HCEC 1CT (cell line): ENCODE measurements around the gene SCD.
"Not testable (repeated sequence)": the region's sequence is repeated elsewhere in the genome, so short reads cannot be mapped to it uniquely, and the experiment has no call there.

Experiments used
- DNase-seq: peaks from one replicate; pipeline ENCODE4 v3.0.0-alpha.2; 2017

Gene SCD

GRCh38 chr10:100346765-100347567 is at the start of gene SCD:
TSS of gene SCD (plus strand) at chr10:100347233. CDS start at chr10:100347505, 272 bp downstream.
- peak; percentile 98 for DNase-seq

GRCh38 chr10:100297242-100297641 is 49.8 kb upstream of the SCD start:
- DNase-seq, result no peak

DNA sequence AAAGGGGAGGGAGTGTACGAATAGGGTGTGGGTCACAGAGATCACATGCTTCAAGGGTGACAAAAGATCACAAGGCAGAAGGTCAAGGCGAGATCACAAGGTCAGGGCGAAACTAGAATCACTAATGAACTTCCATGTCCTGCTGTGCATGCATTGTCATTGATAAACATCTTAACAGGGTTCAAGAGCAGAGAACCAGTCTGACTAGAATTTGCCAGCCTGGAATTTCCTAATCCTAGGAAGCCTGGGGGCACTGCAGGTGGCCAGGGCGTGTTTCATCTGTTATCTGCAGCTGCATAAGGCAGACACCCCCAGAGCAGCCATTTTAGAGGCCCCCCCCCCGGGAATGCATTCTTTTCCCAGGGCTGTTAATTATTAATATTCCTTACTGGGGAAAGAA is 45.9 kb upstream of the SCD start:
- DNase-seq, result not testable (repeated sequence)

GRCh38 chr10:100303724-100304319 is 43.2 kb upstream of the SCD start:
- peak; percentile 49 for DNase-seq

DNA sequence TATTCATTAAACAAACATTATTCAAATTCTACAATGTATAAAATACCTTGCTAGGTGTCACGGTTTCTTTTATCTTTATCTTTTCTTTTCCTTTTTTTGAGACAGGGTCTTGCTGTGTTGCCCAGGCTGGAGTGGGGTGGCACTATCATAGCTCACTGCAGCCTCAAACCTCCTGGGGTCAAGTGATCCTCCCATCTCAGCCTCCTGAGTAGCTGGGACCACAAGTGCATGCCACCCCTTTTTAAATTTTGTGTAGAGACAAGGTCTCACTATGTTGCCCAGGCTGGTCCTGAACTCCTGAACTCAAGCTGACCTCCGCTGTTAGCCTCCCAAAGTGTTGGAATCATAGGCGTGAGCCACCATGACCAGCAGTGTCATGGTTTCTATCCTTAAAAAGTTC is 42.6 kb upstream of the SCD start:
- DNase-seq, result no peak

DNA sequence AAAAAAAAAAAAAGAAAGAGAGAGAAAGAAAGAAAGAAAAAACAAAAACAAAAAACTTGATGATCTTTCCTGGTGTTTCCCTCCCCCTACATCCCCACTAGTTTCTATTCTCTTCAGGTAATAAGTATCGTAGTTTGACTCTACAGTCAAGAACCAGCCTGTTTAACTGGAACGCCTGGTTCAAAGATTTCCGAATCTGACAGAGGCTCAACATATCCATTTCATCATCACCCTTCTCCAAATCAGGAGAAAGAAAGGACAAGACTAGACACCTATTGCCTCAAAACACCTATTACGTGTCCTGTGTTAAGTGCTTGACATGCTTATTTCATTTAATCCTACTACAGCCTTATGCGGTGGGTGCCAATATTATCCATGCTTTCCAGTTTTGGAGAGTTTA is 40.2 kb upstream of the SCD start:
- no peak for DNase-seq

DNA sequence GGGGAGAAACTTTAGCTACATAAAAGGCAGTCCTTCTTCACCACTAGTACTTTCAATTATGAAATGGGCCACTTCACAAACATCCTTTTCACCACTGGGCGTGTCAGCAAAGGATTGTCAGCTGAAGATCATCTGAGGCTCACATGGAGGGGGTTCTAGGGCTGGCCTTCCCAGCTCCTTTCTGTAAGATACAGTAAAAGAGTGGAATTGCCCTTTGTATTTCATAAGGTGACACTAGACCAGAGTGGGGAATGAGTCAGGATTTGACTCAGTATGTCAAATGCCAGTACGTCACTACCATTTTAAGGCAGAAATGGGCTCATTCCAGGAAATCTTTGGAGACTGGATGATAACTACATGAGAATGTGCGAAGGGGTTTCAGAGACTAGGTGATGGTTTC is 39.3 kb upstream of the SCD start:
- peak; percentile 77 for DNase-seq

DNA sequence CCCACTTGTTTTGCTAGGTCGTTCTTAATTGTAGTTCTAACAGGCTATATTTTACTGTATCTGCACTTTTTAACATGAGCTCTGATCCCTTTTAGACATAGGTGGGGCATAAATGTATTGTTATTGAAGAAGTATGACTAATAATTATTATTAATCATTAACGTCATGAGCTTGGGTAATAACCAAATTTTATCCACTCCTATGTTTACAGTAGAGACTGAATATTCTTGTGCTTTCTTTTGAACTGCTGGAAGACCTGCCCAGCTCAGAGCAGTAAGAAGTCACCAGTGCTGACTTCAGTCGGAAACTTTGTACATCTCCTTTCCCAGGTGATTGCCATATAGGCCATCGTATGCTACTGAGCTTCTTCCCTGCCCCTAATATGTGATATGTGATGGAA is 35.7 kb upstream of the SCD start:
- no peak for DNase-seq

- DNase-seq, result no peak
Measured at GRCh38 chr10:100315615-100316014, 31.4 kb upstream of the SCD start.

- DNase-seq, result no peak
Measured at GRCh38 chr10:100318207-100318606, 28.8 kb upstream of the SCD start.

GRCh38 chr10:100319707-100320402 is 27.2 kb upstream of the SCD start:
- no peak for DNase-seq

GRCh38 chr10:100325158-100325557 is 21.9 kb upstream of the SCD start:
- no peak for DNase-seq

DNA sequence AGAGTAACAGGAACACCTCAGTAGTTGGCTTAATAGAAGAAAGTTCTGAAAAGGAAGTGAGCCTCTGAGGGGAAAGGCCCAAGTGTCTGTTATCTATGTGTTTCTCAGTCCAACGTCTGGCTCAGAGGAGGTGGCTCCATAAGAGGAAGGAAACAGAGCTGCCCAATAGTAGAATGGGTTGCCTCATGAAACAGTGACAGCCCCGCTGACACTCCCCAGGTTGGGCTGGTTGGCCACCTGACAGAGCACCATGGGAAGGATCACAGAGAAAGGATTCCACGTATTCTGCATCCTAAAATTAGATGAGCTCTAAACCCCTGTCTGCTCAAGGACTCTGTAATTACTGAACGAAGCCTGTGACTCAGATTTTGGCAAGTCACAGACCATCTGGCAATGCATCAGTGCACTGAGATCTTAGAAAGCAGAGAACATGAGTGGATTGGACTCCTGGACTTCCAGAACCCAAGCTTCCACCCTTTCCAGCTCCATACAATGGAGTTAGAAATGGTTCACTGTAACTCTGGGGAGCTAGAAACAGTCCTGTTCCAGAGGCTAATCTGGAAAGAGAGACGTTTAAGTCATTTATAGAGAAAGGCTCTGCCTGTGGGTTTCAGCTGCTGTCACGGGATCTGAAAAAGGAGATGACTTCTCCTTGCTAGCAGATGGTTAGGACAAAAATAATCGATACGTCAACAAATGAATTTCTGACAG is 19.9 kb upstream of the SCD start:
- DNase-seq, result no peak

- DNase-seq, result no peak
Measured at GRCh38 chr10:100327718-100328009, 19.4 kb upstream of the SCD start.

GRCh38 chr10:100328198-100328597 is 18.8 kb upstream of the SCD start:
- DNase-seq, result no peak

- no peak for DNase-seq
Measured at GRCh38 chr10:100330079-100330478, 17.0 kb upstream of the SCD start, which contains the start of gene PKD2L1. TSS of gene PKD2L1 (minus strand) at chr10:100330228. CDS start at chr10:100330103, 125 bp downstream.

DNA sequence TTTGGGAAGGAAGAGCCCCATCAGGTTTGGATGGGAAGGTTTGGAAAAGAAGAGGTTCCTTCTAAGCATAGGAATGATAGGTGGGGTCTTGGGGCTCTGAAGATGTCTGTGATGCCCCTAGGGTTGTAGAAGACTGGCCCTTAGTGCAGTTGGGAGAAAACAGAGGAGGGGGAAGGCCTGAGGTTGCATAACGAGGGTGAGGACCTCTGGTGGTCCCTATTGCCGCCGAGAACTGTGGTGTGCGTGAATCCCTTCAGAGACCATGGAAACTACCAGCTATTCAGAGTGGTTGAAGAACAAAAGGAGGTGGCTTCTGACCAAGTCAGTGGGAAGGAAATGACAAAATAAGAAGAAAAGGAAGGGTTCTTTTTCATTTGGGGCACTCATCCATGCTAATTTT is 13.9 kb upstream of the SCD start:
- no peak for DNase-seq

DNA sequence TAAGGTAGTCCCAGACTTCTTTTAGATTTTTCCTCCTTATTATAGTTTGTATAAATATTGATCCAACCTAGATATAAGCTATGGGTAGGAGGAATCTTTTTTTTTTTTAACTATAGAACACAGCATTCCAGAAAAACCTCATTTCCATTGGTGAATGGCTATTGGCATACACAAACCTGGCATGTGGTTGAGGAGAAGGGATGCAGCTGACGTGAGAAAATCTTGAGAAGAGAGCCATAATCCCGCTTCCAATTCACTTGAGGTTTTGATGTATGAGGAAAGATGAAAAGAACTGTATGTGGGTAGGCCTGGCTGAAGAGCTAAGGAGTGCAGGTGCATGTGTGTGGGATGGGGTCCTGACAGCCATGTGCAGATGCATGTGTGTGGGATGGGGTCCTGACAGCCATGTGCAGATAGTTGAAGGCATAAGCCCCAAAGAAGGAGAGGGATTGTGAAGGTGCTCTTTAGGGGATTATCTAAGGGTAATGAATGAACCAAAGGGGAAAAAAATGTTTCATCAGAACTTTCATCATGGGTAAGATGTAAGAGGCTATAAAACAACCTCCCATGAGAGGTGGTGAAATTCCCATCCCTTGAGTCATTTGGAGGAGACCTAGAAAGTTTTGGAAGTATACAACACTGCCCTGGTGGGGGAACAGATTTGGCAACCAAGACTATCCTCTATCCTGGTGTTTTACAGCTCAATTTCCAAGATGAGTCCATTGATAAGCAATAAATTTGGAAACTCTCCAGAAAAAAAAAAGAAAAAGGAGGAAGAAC is 13.2 kb upstream of the SCD start:
- no peak for DNase-seq

DNA sequence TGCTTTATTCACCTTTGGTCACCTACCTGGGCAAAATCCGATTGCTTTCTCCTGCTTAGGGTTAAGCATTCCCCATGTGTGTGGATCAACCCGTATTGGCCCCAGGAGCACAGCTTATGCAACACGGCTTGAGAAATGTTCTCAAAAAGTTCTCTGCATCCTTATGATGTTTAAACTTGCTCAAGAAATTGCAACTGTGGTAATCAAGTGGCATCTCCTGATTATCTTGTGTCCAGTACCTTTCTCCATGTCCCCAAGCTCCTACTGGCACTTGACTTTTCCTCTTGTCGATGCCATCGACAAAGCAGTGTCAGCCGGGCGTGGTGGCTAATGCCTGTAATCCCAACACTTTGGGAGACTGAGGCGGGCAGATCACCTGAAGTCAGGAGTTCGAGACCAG is 12.3 kb upstream of the SCD start:
- DNase-seq, result no peak

DNA sequence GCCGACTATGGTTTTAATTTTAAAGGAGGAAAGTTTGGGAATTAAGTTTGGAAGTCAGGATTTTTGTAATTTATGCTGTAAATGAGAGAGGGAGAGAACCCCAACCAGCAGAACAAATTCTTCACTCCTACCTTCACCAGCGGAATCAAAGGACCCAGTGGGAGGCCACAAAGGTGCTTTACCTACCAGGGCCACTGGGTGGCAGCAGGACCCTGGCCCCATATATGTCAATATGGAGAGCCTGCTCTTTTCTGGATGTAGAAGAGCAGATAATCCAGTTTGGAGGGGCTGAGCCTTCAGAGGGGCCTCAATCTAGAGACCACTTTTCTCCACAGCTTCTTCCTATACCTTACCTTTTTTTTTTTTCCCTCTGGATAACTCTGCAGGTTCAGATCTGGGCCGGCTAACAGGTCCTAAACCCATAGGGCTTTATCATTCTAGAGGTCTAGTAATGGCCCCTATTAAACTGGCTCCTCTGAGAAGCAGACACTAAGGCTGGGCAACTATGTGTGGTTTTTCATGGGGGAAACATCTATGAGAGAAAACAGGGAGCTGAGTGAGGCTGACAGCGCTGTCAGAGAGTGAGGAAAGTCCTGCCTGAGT is 8.5 kb upstream of the SCD start:
- peak; percentile 30 for DNase-seq

DNA sequence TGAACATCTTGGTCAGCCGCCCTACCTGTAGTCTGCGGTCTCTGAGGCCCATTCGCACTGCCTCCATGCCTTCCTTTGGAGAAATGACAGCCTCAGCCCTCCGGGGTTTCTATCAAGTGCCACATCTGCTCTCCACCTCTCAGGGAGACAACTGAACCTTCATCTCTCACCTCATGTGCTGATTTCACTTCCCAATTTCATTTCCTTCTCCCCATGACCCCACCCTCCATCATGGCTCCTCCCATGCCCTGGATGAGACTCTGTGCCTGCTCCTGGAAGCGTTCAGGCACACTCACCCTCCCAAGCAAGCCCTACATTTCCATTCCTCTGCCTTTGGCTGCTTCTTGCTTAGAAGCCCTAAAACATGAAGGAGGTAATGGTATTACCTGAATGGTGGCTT is 7.8 kb upstream of the SCD start:
- DNase-seq, result no peak
